Coronary artery (tissue), 2 donors: ENCODE measurements around the gene C11orf52.

ENCODE experiments used
- DNase-seq: peaks from one replicate; pipeline ENCODE4 v3.0.0-alpha.2; 2017; ENCODE audit warnings: low spot score
- H3K27ac ChIP-seq, 2 donors: fragments of 200-600 bp; sonication (generic); one replicate each; pipeline ENCODE4 v1.5.1; 2016 to 2019
- H3K4me3 ChIP-seq: fragments of 200-600 bp; sonication (generic); 2 replicates; pipeline ENCODE4 v1.5.1; 2016; ENCODE audit warnings: mild to moderate bottlenecking, moderate library complexity
- CTCF ChIP-seq: fragments of 200-600 bp; sonication (generic); IDR thresholded peaks from one replicate; pipeline ENCODE4 v1.5.1; 2019; ENCODE audit warnings: antibody characterized with exemption

C11orf52 gene, protein sequence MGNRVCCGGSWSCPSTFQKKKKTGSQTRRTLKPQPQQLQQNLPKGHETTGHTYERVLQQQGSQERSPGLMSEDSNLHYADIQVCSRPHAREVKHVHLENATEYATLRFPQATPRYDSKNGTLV

GRCh38 chr11:111918390-111919256, at the start of gene C11orf52:
Gene C11orf52 (plus strand): TSS chr11:111918913. CDS start chr11:111918973, 60 bp downstream.
- Histone ChIP-seq H3K4me3 (no peak within 1 kb of the TSS), H3K27ac (peak within 1 kb of the TSS in 1 of 2 donors; percentile 44)
- no peak for TF ChIP-seq CTCF
- DNase-seq = no peak

DNA sequence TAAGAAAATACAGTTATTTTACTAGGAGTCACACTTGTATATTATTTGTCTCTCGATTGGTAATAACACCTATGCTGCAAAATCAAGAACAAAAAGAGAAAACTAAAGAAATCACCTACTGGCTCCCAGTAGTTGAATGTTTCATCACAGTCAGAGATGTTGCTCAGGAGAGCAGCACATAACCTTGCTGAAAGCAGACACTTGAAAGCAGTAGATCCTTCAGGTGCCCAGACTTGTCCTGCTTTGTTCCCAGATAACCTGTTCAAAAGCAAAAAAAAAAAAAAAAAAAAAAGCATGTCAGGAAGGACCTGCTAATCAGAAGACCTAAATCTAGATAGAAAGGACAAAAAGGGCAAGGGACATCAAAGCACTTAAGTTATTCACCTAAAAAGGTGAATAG, 48.6 kb upstream of the C11orf52 start:
- TF ChIP-seq CTCF = no peak
- Histone ChIP-seq H3K4me3 (no peak overlapping the region), H3K27ac (no peak overlapping the region)
- DNase-seq = no peak

DNA sequence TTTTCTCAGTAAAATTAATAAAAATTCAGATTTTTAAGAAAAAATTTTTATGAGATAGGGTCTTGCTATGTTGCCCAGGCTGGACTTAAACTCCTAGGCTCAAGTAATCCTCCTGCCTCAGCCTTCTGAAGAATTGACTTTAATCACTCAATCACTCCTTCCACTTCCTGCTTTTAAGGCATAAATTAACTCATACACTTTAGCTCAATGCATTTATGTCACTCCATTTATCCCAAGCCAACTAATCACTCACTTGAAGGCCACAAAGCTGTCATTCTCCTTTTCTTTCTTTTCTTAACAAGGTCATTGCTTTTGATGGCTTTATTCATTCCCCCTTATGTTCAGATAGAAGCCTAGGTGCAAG, 48.2 kb upstream of the C11orf52 start:
- no peak for DNase-seq
- peak overlapping the region; percentile 95 for H3K4me3 ChIP-seq
- peak overlapping the region in 1 of 2 donors; percentile 96 for H3K27ac ChIP-seq
- TF ChIP-seq CTCF = no peak

DNA sequence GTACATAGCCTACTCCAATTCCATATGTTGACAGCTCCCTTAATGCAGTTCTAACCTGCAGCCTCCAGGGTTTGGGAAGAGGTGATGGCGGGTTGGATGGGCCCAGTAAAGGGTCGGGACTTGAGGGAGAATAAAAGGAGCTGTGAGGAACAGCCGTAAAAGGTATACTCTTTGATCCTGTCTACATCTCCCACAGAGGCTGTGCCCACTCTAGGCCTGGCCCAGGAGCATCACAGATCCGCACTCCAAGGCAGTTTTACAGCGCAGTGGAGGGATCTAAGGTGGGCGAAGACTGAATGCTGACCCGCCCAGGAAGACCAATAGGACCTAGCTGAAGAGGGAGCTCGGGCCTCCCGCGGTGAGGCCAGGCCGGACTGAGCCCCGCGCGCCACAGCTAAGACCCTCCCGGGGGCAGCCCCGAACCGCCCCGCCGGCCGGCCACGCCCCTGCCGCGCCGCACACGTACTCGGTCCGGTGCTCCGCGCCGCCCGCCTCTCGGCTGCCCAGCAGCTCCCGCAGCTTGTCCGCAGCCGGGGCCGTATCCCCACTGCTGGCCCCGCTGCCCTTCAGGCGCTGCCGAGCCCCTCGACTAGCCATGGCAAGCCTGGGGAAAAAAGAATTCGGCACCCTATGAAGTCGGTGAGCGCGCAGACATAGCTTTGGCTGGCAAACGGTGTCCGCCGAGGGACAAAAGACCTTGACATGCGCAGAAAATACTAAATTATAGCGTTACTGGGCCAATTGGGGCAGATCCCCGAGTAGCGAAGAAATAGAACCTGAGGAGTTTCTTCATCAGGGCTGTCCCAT, 47.6 kb upstream of the C11orf52 start, which contains the start of gene ALG9:
ALG9 (minus strand) TSS at position 696 of the 807 bp plus-strand sequence; CDS start at position 597, 99 bp downstream.
- TF ChIP-seq CTCF = no peak
- peak; percentile 88 for DNase-seq
- peak within 1 kb of the TSS; percentile 92 to 96 for H3K27ac ChIP-seq
- H3K4me3 ChIP-seq = peak within 1 kb of the TSS; percentile 95

DNA sequence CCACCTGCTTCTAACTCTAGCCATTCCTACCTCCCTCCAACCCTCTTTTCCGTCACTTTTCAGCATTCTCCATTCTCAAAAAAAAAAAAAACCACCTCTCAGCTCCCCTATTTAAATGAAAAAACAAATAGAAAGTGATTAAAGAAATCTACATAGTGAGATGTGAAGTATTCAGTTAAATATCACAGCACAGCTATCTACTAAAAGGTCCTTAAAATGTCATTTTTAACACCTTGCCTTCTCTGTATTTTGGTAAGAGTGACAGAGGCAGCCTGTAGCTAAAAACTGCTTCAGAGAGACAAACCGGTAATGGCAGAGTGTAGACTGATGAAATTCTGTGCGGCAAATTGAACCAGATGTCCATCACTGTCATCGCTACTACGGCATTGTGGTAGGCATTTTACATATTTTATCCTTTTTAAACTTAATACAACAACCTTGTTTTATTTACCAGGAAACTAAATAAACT, 47.0 kb upstream of the C11orf52 start:
- no peak for DNase-seq
- TF ChIP-seq CTCF = no peak
- Histone ChIP-seq H3K27ac (peak overlapping the region; percentile 92 to 96), H3K4me3 (peak overlapping the region; percentile 95)

GRCh38 chr11:111878385-111878848, 40.3 kb upstream of the C11orf52 start:
- Histone ChIP-seq H3K4me3 (peak overlapping the region; percentile 80), H3K27ac (peak overlapping the region; percentile 82 to 97)
- no peak for DNase-seq
- no peak for TF ChIP-seq CTCF
